ENCODE data around the gene CEP85. TPM values are rescaled to one million over a fixed set of nuclear protein-coding genes. Genes with fewer than 3 reads are reported as not detected.

The CEP85 gene
- total RNA-seq, 1 experiment from 2014 or later, result 38.6 TPM

GRCh38 chr1:26187882-26188281, 46.1 kb upstream of the CEP85 start:
- Mint-ChIP-seq H3K36me3 (ENCODE audit: insufficient read depth in 1 of 3, low read depth in 3 of 3) (peaks cover 5 to 33% (median 11%) of the 10 kb centered on the region in 3 experiments; a peak in 5 of 7 replicates), H3K27ac (no peak overlapping the region), H3K9me3 (no peaks in the 10 kb centered on the region), H3K4me1 (peaks cover 13 to 19% of the 10 kb centered on the region in 2 experiments), H3K4me3 (no peak overlapping the region), H3K27me3 (ENCODE audit: low read depth) (peaks cover 2% of the 10 kb centered on the region; the same call in 1 of the 2 replicates)
- no CpG with 5 or more reads among the region's 6 CpGs for WGBS (ENCODE audit: extremely low coverage, insufficient read length, low lambda C conversion rate)
- Histone ChIP-seq H2BK20ac (ENCODE audit: low read depth, low read length, poor library complexity, severe bottlenecking) (no peak overlapping the region), H2BK12ac (ENCODE audit: insufficient read length, low read depth, low read length) (no peak overlapping the region), H3T11ph (ENCODE audit: low read length) (no peak overlapping the region), H4K91ac (ENCODE audit: insufficient read length, low read depth, low read length) (no peak overlapping the region), H3K9me3 (ENCODE audit: control insufficient read depth, low read depth, low read length) (no peaks in the 10 kb centered on the region), H2BK5ac (ENCODE audit: insufficient read length, low read length) (no peak overlapping the region), H3K4me2 (ENCODE audit: insufficient read depth, insufficient read length, low read length) (no peak overlapping the region), H3K9ac (ENCODE audit: extremely low read depth, insufficient read length, low read length) (no peak overlapping the region), H3K4me1 (ENCODE audit: insufficient read depth, low read length) (no peaks in the 10 kb centered on the region), H2AK5ac (ENCODE audit: insufficient read length, low read length) (no peak overlapping the region), H3K79me1 (ENCODE audit: insufficient read depth, low read depth, low read length, poor library complexity, severe bottlenecking) (no peaks in the 10 kb centered on the region), H3K14ac (ENCODE audit: insufficient read depth, low read length) (no peak overlapping the region), H2BK15ac (ENCODE audit: low read depth, low read length) (no peak overlapping the region), H2AFZ (ENCODE audit: low read length) (no peak overlapping the region), H3K4ac (ENCODE audit: low read depth, low read length) (no peak overlapping the region), H3K56ac (ENCODE audit: insufficient read length, low read depth, low read length) (no peak overlapping the region), H3K23me2 (ENCODE audit: insufficient read length, low read depth, low read length, poor library complexity, severe bottlenecking) (no peaks in the 10 kb centered on the region), H4K5ac (ENCODE audit: insufficient read length, low read depth, low read length) (no peak overlapping the region), H3K18ac (ENCODE audit: insufficient read length, low read depth, low read length) (no peak overlapping the region), H4K20me1 (ENCODE audit: control insufficient read depth, insufficient read depth, insufficient read length) (no peaks in the 10 kb centered on the region), H3K27ac (ENCODE audit: insufficient read length, low read depth, low read length) (no peak overlapping the region), H2BK120ac (ENCODE audit: low read depth, low read length, poor library complexity, severe bottlenecking) (no peak overlapping the region), H3K23ac (ENCODE audit: insufficient read length, low read depth, low read length) (no peak overlapping the region), H3K27me3 (ENCODE audit: insufficient read depth, low read length) (no peaks in the 10 kb centered on the region), H4K8ac (replicated peaks; ENCODE audit: insufficient read length, low read depth, low read length) (no peak overlapping the region), H3K79me2 (ENCODE audit: insufficient read depth, low read length) (no peaks in the 10 kb centered on the region)
- DNase-seq, result no peak
- TF ChIP-seq CTCF (conservative IDR thresholded peaks at IDR 0.05), result no peak
